Endothelial cell of umbilical vein (primary cell): ENCODE data around the gene MSH5. TPM values are rescaled to one million over a fixed set of nuclear protein-coding genes. Genes with fewer than 3 reads are reported as not detected.

Experiments used
- BruUV-seq: library from RNA; stranded (reverse); fragments of 400-500 nt; replicated peaks from 2 replicates; lab custom pipeline; 2021; lab: Mats Ljungman, UMichigan
- CTCF ChIA-PET: fragments of 300-600, 350-600 bp; sonication (Branson Sonifier 250); formaldehyde crosslinking; loops from one replicate; lab custom pipeline; 2021; ENCODE audit warnings: antibody characterized with exemption, inconsistent platforms; lab: Charles Lee
- POLR2A ChIA-PET: fragments of 300-600, 350-600 bp; sonication (Branson Sonifier 250); formaldehyde crosslinking; loops from one replicate; lab custom pipeline; 2021; ENCODE audit warnings: antibody characterized with exemption, inconsistent platforms; lab: Charles Lee
- DNase-seq: peaks from one replicate; pipeline ENCODE4 v3.0.0-alpha.2; 2011; ENCODE audit warnings: low read depth, low spot score
- FAIRE-seq: peaks from 2 replicates; lab custom pipeline; 2011; peaks lifted over from hg19 to GRCh38; lab: Jason Lieb, UNC
- H2AFZ ChIP-seq: 2 replicates; pipeline ENCODE4 v1.6.0; 2012; ENCODE audit warnings: low read depth, low read length, control low read depth, inconsistent platforms
- H3K27ac ChIP-seq: 2 replicates; pipeline ENCODE4 v1.5.1; 2011; ENCODE audit warnings: low read depth, mild to moderate bottlenecking, control low read depth, low read length, moderate library complexity; ENCODE audit not compliant: insufficient read depth
- H3K27me3 ChIP-seq, 2 experiments: 2 replicates each; pipeline versions ENCODE4 v1.6.0 to v1.6.1; 2011; ENCODE audit warnings: low read length in 2 of 2, mixed read lengths in 1 of 2; ENCODE audit not compliant: control insufficient read depth in 2 of 2, insufficient read depth in 2 of 2
- H3K36me3 ChIP-seq, 2 experiments: 2 replicates in 1 of 2; 3 replicates in 1 of 2; pipeline ENCODE4 v1.5.1; 2011; ENCODE audit warnings: low read length in 2 of 2, mild to moderate bottlenecking in 1 of 2, moderate library complexity in 1 of 2; ENCODE audit not compliant: control insufficient read depth in 2 of 2, insufficient read depth in 2 of 2; ENCODE audit errors: extremely low read depth in 1 of 2
- H3K4me1 ChIP-seq: 3 replicates; pipeline ENCODE4 v1.5.1; 2011; ENCODE audit warnings: mild to moderate bottlenecking, low read length; ENCODE audit not compliant: control insufficient read depth, insufficient read depth; ENCODE audit errors: extremely low read depth
- H3K4me2 ChIP-seq: 2 replicates; pipeline ENCODE4 v1.6.1; 2011; ENCODE audit warnings: low read length, control low read depth, mixed read lengths; ENCODE audit not compliant: insufficient read depth
- H3K4me3 ChIP-seq, 3 experiments: fragments of 200-600 bp in 1 of 3; sonication (generic), shearing (Covaris generic) in 1 of 3; replicated peaks in 1 of 3; 2 replicates each; pipeline ENCODE4 v1.5.1; 2011 to 2016; ENCODE audit warnings: control low read depth in 3 of 3, low read length in 3 of 3, mild to moderate bottlenecking in 2 of 3, inconsistent platforms in 1 of 3, low read depth in 1 of 3, moderate library complexity in 1 of 3; ENCODE audit not compliant: insufficient read depth in 1 of 3
- H3K79me2 ChIP-seq: 2 replicates; pipeline ENCODE4 v1.6.0; 2012; ENCODE audit warnings: low read length, inconsistent platforms; ENCODE audit not compliant: control insufficient read depth, insufficient read depth
- H3K9ac ChIP-seq: replicated peaks from 2 replicates; pipeline ENCODE3; 2011; ENCODE audit warnings: low read length, control low read depth; ENCODE audit not compliant: insufficient read depth; ENCODE audit errors: extremely low read depth
- H3K9me1 ChIP-seq: replicated peaks from 3 replicates; pipeline ENCODE4 v1.6.0; 2011; ENCODE audit warnings: mild to moderate bottlenecking, low read length; ENCODE audit not compliant: control insufficient read depth, insufficient read depth; ENCODE audit errors: extremely low read depth
- H3K9me3 ChIP-seq: replicated peaks from 2 replicates; pipeline ENCODE4 v1.5.1; 2012; ENCODE audit warnings: low read length, inconsistent platforms; ENCODE audit not compliant: control insufficient read depth, insufficient read depth
- H4K20me1 ChIP-seq: replicated peaks from 2 replicates; pipeline ENCODE3; 2011; ENCODE audit warnings: mild to moderate bottlenecking, low read length; ENCODE audit not compliant: control insufficient read depth, insufficient read depth; ENCODE audit errors: extremely low read depth
- CTCF ChIP-seq, 2 donors: IDR thresholded peaks; 1 replicate in 1 of 2; 2 replicates in 1 of 2; pipeline ENCODE4 v1.5.1; 2011; ENCODE audit warnings: low read length in 2 of 2, mild to moderate bottlenecking in 2 of 2, moderate library complexity in 2 of 2, control low read depth in 1 of 2, inconsistent platforms in 1 of 2, low read depth in 1 of 2; ENCODE audit not compliant: insufficient read depth in 1 of 2; ENCODE audit errors: extremely low read depth in 1 of 2
- EZH2 ChIP-seq: IDR thresholded peaks from 2 replicates; pipeline ENCODE4 v1.6.1; 2012; ENCODE audit warnings: borderline replicate concordance, low read depth, mild to moderate bottlenecking, moderate library complexity, low read length, inconsistent platforms; ENCODE audit not compliant: severe bottlenecking
- FOS ChIP-seq: IDR thresholded peaks from 2 replicates; pipeline ENCODE4 v1.6.1; 2011; ENCODE audit warnings: mild to moderate bottlenecking, low read length, moderate library complexity, borderline replicate concordance; ENCODE audit not compliant: insufficient read depth
- GATA2 ChIP-seq: IDR thresholded peaks from 2 replicates; pipeline ENCODE4 v1.7.0; 2011; ENCODE audit warnings: low read depth, mild to moderate bottlenecking, moderate library complexity, mixed read lengths, low read length; ENCODE audit not compliant: insufficient read length, insufficient read depth
- JUN ChIP-seq: IDR thresholded peaks from 2 replicates; pipeline ENCODE4 v1.6.1; 2011; ENCODE audit warnings: borderline replicate concordance, low read depth; ENCODE audit not compliant: insufficient read length, insufficient read depth
- MAX ChIP-seq: IDR thresholded peaks from 2 replicates; pipeline ENCODE4 v1.6.1; 2011; ENCODE audit not compliant: insufficient read depth, insufficient read length
- MYC ChIP-seq: IDR thresholded peaks from one replicate; pipeline ENCODE4 v1.6.1; 2011; ENCODE audit warnings: mild to moderate bottlenecking, low read depth, low read length
- POLR2A ChIP-seq: IDR thresholded peaks from 2 replicates; pipeline ENCODE4 v1.6.1; 2012; ENCODE audit warnings: low read depth, mild to moderate bottlenecking, control low read depth, low read length
- POLR2AphosphoS5 ChIP-seq: IDR thresholded peaks from 2 replicates; pipeline ENCODE4 v1.6.1; 2012; ENCODE audit warnings: low read depth, mild to moderate bottlenecking, control low read depth, low read length, moderate library complexity; ENCODE audit not compliant: insufficient read depth
- dilution Hi-C: fragments of 300-500 bp; cut with MboI; formaldehyde crosslinking; loops from one replicate; pipeline ENCODE4 v1.15.0; 2019; ENCODE audit warnings: low sequenced_read_pairs; ENCODE audit not compliant: extremely low pct_ligation_motif_present
- intact Hi-C: fragments of 100-400 bp; cut with micrococcal nuclease; formaldehyde crosslinking; loops from one replicate; pipeline ENCODE4 v1.10.0; 2022
- polyA plus RNA-seq, 4 experiments: library from polyadenylated mRNA; depleted of rRNA in 3 of 4; stranded (reverse) in 3 of 4; unstranded in 1 of 4; fragments of >200 nt; gene quantifications; 2 replicates each; pipeline versions ENCODE4 v1.2.1 to v1.2.3, GENCODE V29; 2011 to 2012; ENCODE audit warnings: missing spikeins in 1 of 4
- total RNA-seq: library from RNA; stranded (reverse); gene quantifications from 2 replicates; pipeline ENCODE4 v1.2.3, GENCODE V29; 2021

MSH5 gene
- total and polyA plus RNA-seq, 2 donors (not counting 3 experiments of a cell fraction or from before 2014, with no cell fraction given) = 27.1 to 43.8 TPM

GRCh38 chr6:31692353-31692752, 47.5 kb upstream of the MSH5 start:
- ChIA-PET CTCF (interaction anchor here (1.4 to 2.1 kb wide), 2 partner anchors 114 to 138 kb away, joined by 4 to 5 read pairs; partner anchors contain the start of gene LSM2), POLR2A (no interaction called here)
- dilution Hi-C loops (no loop called here), intact Hi-C loops (no loop called here)
- FAIRE-seq (no peak), DNase-seq (no peak)
- no peak overlapping the region for H2AFZ ChIP-seq
- no peaks in the 10 kb centered on the region for H3K27me3 ChIP-seq
- H3K4me2 ChIP-seq = no peak overlapping the region
- no peak overlapping the region for H3K27ac ChIP-seq
- no peak overlapping the region for H3K4me3 ChIP-seq
- no peak for TF ChIP-seq MYC
- BruUV-seq = no TSS peak
- H3K9ac ChIP-seq = no peak overlapping the region
- no peaks in the 10 kb centered on the region for H4K20me1 ChIP-seq
- H3K9me1 ChIP-seq = no peaks in the 10 kb centered on the region
- peaks cover 6 to 46% of the 10 kb centered on the region in 2 experiments for H3K36me3 ChIP-seq
- no peaks in the 10 kb centered on the region for H3K9me3 ChIP-seq
- H3K4me1 ChIP-seq = peaks cover 10% of the 10 kb centered on the region
- no peaks in the 10 kb centered on the region for H3K79me2 ChIP-seq

- no peak for DNase-seq
- Histone ChIP-seq H3K79me2 (no peaks in the 10 kb centered on the region), H3K9me1 (no peaks in the 10 kb centered on the region), H3K27ac (no peak overlapping the region), H3K4me2 (no peak overlapping the region), H2AFZ (no peak overlapping the region), H3K27me3 (no peaks in the 10 kb centered on the region), H3K4me1 (peaks cover 10% of the 10 kb centered on the region), H3K36me3 (peaks cover 6 to 43% of the 10 kb centered on the region in 2 experiments), H3K9ac (no peak overlapping the region), H3K4me3 (no peak overlapping the region), H4K20me1 (no peaks in the 10 kb centered on the region), H3K9me3 (no peaks in the 10 kb centered on the region)
- dilution Hi-C loops = no loop called here
- POLR2A ChIA-PET = no interaction called here
- no TSS peak for BruUV-seq
- no peak for TF ChIP-seq FOS
- TF ChIP-seq CTCF (IDR thresholded peaks at IDR 0.05; ENCODE audit: extremely low read depth in 1 of 2, insufficient read depth in 1 of 2, low read depth in 1 of 2, low read length in 2 of 2) = no peak
- TF ChIP-seq EZH2 = no peak
- no peak for TF ChIP-seq JUN
- no peak for TF ChIP-seq POLR2AphosphoS5
- no peak for TF ChIP-seq GATA2
- no peak for TF ChIP-seq MAX
- TF ChIP-seq POLR2A = no peak
- no peak for TF ChIP-seq MYC
- CTCF ChIA-PET = interaction anchor here (1.4 to 2.2 kb wide), 3 partner anchors 8 to 137 kb away, joined by 4 to 10 read pairs (median 4); no protein-coding TSS in a partner anchor
- intact Hi-C loops = no loop called here
- FAIRE-seq = no peak
These were observed 46.9 kb upstream of the MSH5 start for GRCh38 chr6:31692886-31693285.
